ENCODE measurements around the gene STK25.

Gene STK25

DNA sequence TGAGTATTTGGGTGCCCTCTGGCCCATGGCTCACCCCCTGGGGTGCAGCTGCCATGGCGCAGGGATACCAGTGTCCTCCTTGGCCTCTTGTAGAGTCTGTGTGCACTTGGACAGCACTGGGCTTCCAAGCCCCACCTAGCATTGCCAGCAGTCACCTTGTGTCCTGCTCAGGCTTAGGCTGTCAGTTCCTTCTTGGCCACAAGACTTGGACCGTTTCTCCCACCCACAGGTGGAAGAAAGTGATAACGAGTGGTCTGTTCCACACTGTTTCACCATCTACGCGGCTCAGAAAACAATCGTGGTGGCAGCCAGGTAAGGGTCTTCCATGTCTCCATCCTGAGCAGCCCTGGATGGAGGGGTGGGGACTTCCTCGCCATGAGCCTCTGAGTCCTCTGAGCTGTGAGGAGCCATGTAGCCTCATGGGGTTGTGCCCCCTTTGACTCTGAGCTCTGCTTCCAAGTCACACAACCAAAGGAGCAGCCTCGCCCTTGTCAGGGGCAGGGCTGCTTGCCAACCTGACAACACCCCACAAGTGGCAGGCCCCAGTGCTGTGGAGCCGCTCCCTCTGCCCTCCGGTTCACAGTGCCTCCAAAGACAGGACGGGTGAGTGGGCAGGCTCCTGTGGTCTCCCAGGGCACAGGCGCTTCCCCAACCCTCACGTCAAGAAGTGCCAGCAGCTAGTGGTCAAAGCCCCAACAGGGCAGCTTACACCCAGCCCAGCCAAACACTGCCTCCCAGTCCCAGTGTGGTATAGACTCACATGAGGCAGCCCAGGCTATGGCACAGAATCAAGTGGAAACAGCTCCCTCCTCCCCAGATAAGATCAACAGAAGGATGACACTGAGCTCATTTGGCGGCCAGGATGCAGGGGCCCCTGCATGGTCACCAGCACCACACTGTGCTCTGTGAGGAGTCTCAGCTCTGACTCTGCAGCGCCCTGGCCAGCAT is 18.4 kb downstream of the STK25 start:
- DNase-seq (ENCODE audit: insufficient read length, low spot score) (no peak), FAIRE-seq (no peak)
- TF ChIP-seq POLR2A (IDR thresholded peaks at IDR 0.05; ENCODE audit: low read depth, low read length), result no peak

DNA sequence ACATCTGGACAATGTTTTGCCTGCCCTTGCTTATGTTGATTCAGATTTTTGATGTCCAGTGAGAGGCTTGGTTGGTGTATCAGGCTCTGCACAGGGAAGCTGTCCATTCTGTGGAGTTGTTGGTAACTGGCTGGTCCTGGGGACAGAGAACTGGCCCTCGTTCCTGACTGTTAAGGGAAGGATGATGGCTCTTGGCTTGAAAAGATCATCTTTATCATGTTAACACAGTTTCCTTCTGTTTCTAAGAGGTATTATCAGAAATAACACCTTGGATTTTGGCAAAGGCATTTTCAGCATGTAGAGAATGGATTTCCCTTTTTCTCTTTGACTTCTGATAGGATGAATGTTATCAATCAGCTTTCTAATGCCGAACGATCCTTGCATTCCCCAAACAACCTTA is 19.3 kb downstream of the STK25 start:
- no peak for FAIRE-seq
- no peak for TF ChIP-seq POLR2A (IDR thresholded peaks at IDR 0.05; ENCODE audit: low read depth, low read length)

DNA sequence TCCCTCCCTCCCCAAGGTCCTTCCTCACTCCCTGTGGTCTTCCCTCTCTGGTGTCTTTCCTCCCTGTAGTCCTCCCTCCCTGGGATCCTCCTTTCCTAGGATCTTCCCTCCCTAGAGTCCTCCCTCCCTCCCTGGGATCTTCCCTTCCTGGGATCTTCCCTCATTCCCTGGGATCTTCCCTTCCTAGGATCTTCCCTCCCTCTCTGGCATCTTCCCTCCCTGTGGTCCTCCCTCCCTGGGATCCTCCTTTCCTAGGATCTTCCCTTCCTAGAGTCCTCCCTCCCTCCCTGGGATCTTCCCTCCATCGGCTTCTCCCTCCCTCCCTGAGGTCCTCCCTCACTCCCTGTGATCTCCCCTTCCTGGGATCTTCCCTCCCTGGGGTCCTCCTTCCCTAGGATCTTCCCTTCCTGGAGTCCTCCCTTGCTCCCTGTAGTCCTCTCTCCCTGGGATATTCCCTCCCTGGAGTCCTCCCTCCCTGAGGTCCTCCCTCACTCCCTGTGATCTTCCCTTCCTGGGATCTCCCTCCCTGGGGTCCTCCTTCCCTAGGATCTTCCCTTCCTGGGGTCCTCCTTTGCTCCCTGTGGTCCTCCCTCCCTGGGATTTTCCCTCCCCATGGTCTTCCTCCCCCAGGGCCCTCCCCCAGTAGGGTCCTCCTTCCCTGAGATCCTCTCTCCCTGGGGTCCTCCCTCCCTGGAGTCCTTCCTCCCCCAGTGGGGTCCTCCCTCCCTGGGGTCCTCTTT is 23.0 kb downstream of the STK25 start:
- no peak for TF ChIP-seq POLR2A (IDR thresholded peaks at IDR 0.05; ENCODE audit: low read depth, low read length)
- no peak for DNase-seq (ENCODE audit: insufficient read length, low spot score)
- FAIRE-seq, result no peak

More for the DNA sequence above, 19.3 kb downstream of the STK25 start:
- DNase-seq (ENCODE audit: insufficient read length, low spot score), result no peak

DNA sequence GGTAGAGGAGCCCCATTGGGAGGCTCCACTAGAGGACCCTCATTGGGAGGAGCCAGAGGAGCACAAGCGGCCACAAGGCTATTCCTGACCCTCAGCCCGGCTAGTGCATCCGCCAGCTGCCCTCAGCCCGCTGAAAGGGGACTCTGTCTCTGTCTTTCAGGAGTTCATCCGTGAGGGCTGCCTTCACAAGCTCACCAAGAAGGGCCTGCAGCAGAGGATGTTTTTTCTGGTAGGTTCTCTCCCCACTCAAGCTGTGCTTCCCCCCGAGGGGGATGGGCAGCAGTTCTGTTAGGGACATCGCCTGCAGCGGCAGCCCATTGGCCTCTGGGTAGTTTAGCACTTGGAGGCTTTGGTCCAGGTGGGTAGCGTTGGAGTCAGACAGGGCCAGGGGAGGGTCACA is 25.1 kb downstream of the STK25 start:
- DNase-seq (ENCODE audit: insufficient read length, low spot score) (no peak), FAIRE-seq (no peak)
- TF ChIP-seq POLR2A (IDR thresholded peaks at IDR 0.05; ENCODE audit: low read depth, low read length), result no peak

DNA sequence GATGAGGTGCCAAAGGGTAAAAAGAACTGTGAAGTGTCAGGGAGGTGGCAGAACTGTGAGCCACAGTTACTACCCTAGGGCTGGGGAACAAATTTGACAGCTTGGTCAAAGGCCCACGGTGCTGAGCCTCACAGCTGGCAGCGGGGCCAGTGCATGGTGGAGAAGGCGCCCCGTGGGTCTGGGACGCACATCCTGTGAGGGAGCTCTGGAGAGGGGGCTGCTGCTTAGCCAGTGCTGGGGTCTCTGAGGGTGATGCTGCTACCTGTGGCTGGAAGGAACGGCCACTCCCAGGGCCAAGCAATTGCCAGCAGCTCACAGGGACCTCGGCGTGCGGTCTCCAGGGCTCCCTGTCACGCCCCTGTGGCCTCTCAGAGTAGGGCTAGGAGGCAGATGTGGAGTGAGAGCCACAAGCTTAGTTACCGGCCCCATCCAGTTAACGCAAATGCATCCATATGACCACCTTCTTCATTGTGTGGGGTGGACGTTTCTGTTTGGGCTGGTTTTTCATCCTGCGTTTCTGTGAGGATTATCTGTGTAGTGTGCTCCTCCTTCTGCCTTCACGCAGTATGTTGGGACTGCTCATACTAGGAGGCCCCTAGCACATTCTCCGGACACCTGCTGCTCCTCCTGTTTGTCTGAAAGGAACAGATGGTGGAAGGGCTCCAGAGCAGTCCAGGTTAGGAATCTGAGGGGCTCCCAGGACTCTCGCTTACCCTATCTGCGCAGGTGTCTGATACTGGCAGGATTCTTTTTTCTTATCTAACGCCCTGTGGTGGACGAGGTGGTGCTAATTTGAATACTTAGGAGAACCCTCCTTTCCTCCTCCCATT is 26.0 kb downstream of the STK25 start:
- DNase-seq (ENCODE audit: insufficient read length, low spot score), result no peak
- no peak for FAIRE-seq
- TF ChIP-seq POLR2A (IDR thresholded peaks at IDR 0.05; ENCODE audit: low read depth, low read length), result no peak

DNA sequence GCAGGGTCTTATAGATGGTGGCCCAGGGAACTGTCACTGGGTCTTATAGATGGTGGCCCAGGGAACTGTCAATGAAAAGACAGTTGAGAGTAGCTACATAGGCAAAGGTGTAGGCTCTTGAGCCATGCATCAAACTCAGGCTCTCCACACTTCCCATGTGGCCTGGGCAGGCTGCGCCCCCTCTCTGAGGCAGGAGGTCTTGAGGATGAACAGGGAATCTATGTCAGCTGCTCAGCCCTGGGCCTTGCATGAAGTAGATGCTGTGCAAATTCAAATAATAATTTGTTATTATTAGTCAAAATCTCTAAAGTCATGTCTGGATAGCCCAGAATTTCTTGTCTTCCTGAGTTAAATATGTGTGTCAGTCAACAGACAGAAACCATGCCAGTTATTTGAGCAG is 26.7 kb downstream of the STK25 start:
- DNase-seq (ENCODE audit: insufficient read length, low spot score) (no peak), FAIRE-seq (no peak)
- TF ChIP-seq POLR2A (IDR thresholded peaks at IDR 0.05; ENCODE audit: low read depth, low read length), result no peak

DNA sequence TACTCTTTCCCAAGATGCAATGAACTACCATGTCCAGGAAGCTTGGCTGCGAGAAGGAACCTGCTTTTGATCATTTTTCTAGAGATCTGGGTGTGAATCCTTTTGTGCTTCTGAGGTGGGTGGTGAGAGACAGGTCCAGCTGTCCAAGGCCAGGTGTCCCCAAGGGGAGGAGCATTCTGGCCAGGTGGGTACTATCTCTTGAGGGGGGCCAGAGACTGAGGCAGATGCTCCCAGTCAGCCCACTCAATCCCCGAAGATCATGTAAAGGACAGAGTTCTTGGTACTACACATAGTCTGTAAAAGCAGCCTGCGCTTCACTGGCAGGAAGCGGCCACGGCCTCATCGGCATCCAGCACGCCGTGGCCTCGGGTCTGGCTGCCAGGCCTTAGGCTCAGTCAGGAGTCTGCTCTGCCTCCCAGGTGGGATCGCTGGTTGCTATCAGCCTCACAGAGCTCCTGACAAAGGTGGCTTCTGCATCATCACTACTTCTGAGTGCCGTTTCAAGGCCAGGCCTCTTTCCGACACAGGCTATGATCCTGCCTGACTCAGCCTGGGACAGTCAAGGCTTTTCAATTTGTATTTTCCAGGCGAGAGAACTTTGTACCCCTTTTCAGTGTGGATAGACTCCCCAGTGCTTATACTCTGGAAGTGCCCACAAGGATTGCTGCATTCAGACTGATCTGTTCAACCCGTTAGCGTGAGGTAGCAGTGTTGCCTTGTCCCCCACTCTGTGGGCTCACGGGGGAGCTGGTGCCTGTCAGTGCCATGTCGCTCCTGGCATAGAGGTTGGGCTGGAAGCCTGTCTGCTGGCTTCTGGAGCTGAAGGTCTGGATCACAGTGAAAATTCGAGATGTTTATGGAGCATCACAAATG is 29.1 kb downstream of the STK25 start:
- no peak for FAIRE-seq
- TF ChIP-seq POLR2A (IDR thresholded peaks at IDR 0.05; ENCODE audit: low read depth, low read length), result no peak
- no peak for DNase-seq (ENCODE audit: insufficient read length, low spot score)

DNA sequence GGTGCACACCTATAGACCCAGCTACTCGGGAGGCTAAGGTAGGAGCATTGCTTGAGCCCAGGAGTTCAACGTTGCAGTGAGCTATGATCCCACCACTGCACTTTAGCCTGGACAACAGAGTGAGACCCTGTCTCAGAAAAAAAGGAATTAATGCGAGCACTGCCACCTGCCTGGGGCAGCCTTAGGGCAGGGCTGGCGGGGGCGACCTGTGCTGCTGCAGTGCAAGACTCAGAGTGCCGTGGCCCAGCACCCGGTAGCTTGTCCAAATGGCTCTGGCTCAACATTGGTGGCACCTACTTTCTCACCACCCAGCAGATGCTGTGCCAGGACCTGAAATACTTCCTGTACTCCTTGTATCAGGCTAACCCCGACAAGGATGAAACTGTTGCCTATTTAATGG is 30.2 kb downstream of the STK25 start:
- no peak for FAIRE-seq
- TF ChIP-seq POLR2A (IDR thresholded peaks at IDR 0.05; ENCODE audit: low read depth, low read length), result no peak

DNA sequence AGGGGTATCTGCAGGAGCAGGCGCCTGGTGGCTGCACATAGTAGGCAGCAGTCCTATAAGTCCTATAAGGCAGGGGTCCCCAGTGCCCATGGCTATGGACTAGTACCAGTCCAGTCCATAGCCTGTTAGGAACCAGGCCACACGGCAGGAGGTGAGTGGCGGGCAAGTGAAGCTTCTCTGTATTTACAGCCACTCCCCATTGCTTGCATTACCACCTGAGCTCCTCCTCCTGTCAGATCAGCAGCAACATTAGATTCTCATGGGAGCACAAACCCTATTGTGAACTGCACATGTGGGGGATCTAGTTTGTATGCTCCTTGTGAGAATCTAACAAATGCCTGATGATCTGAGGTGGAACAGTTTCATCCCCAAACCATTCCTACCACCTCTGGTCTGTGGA is 33.1 kb downstream of the STK25 start:
- FAIRE-seq, result no peak

More for the DNA sequence above, 30.2 kb downstream of the STK25 start:
- DNase-seq (ENCODE audit: insufficient read length, low spot score), result no peak

DNA sequence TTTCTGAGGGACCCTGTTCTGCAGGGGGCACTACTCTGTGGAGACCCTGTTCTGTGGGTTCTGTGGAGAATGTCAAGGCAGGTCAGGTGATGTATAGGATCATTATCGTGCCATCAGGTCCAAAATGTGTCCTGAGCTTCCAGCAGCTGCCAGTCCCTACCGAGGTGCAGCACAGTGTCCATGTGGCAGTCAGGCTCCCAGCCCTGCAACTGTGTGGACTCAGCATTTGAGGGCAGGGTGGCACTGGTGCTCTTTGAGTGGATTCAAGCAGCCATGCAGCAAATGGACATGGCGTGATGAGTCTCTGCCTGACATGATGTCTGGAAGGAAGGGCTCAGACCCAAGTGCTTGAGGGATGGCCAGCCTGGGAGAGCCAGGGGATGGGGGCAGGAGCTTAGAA is 35.0 kb downstream of the STK25 start:
- FAIRE-seq (no peak), DNase-seq (ENCODE audit: insufficient read length, low spot score) (no peak)
- no peak for TF ChIP-seq POLR2A (IDR thresholded peaks at IDR 0.05; ENCODE audit: low read depth, low read length)

More for the DNA sequence above, 33.1 kb downstream of the STK25 start:
- DNase-seq (ENCODE audit: insufficient read length, low spot score), result no peak
- no peak for TF ChIP-seq POLR2A (IDR thresholded peaks at IDR 0.05; ENCODE audit: low read depth, low read length)

DNA sequence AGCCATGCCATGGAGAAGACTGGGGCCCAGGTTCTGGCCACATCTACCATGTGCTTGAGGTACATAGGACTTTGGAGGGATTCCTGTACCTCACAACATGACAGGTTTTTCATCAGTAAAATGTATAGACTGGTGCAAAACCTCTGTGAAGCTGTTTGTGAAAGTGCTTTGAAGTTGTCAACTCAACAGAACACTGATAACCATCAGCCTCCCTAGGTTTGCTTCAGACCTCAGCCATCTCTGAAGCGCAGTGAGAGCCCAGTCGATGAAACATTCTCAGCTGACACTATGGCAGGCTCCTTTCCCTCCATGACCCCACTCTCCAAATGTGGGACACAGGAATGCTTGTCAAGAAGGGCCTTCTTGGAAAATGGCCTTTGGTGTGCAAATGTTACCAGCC is 38.6 kb downstream of the STK25 start:
- FAIRE-seq, result no peak
- no peak for TF ChIP-seq POLR2A (IDR thresholded peaks at IDR 0.05; ENCODE audit: low read depth, low read length)
- DNase-seq (ENCODE audit: insufficient read length, low spot score), result no peak

DNA sequence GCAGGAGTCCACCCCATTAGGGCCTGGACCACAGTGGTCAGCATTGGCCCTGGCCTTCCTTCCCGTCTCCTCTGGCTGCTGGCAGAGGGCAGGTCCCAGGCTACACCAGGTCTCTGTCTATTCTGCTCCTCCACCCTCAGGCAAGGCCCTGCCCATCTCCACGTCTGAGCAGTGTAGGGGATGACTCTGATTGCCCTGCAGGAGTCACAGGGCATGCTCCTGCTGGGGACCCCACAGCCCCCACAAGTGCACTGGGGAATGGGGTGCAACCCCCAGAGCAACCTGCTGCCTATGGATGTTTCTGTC is 40.0 kb downstream of the STK25 start:
- TF ChIP-seq POLR2A (IDR thresholded peaks at IDR 0.05; ENCODE audit: low read depth, low read length), result no peak
- no peak for FAIRE-seq
- DNase-seq (ENCODE audit: insufficient read length, low spot score), result no peak
